Osteocyte (in vitro differentiated cells): ENCODE data around the gene SHMT2. TPM values are rescaled to one million over a fixed set of nuclear protein-coding genes. Genes with fewer than 3 reads are reported as not detected.

Source experiments
- DNase-seq: peaks from one replicate; pipeline ENCODE4 v3.0.0; 2021; ENCODE audit warnings: mixed read lengths; ENCODE audit not compliant: unreplicated experiment; ENCODE audit errors: extremely low spot score
- H3K27ac Mint-ChIP-seq: one replicate; pipeline ENCODE4 v1.8.0; 2021; ENCODE audit warnings: mild to moderate bottlenecking, mixed read lengths; ENCODE audit not compliant: unreplicated experiment
- H3K27me3 Mint-ChIP-seq: one replicate; pipeline ENCODE4 v1.8.0; 2021; ENCODE audit warnings: mixed read lengths; ENCODE audit not compliant: unreplicated experiment
- H3K36me3 Mint-ChIP-seq: one replicate; pipeline ENCODE4 v1.8.0; 2021; ENCODE audit warnings: mixed read lengths; ENCODE audit not compliant: unreplicated experiment
- H3K4me1 Mint-ChIP-seq: one replicate; pipeline ENCODE4 v1.8.0; 2021; ENCODE audit warnings: mixed read lengths; ENCODE audit not compliant: unreplicated experiment
- H3K4me3 Mint-ChIP-seq: one replicate; pipeline ENCODE4 v1.8.0; 2021; ENCODE audit warnings: mild to moderate bottlenecking, moderate library complexity, mixed read lengths; ENCODE audit not compliant: unreplicated experiment
- H3K9me3 Mint-ChIP-seq: one replicate; pipeline ENCODE4 v1.8.0; 2021; ENCODE audit warnings: mixed read lengths; ENCODE audit not compliant: unreplicated experiment
- CTCF ChIP-seq: fragments of 200-600 bp; sonication (generic); IDR thresholded peaks from 2 replicates; pipeline ENCODE4 v1.5.0; 2021; ENCODE audit warnings: antibody characterized with exemption, mild to moderate bottlenecking, moderate library complexity
- total RNA-seq: library from RNA; stranded (reverse); gene quantifications from 2 replicates; pipeline ENCODE4 v1.2.1, GENCODE V29; 2021

Gene SHMT2
- total RNA-seq, 1 donor from 2014 or later = 263 TPM

GRCh38 chr12:57192920-57193319 is 36.6 kb upstream of the SHMT2 start:
- no peak for DNase-seq
- no peak overlapping the region for H3K4me3 Mint-ChIP-seq
- H3K36me3 Mint-ChIP-seq = peaks cover 48% of the 10 kb centered on the region
- no peaks in the 10 kb centered on the region for H3K27me3 Mint-ChIP-seq
- no peaks in the 10 kb centered on the region for H3K4me1 Mint-ChIP-seq
- no peak overlapping the region for H3K27ac Mint-ChIP-seq
- no peaks in the 10 kb centered on the region for H3K9me3 Mint-ChIP-seq
- no peak for TF ChIP-seq CTCF

GRCh38 chr12:57193706-57194245 is 35.7 kb upstream of the SHMT2 start:
- Mint-ChIP-seq H3K4me3 (no peak overlapping the region), H3K9me3 (no peaks in the 10 kb centered on the region), H3K36me3 (peaks cover 49% of the 10 kb centered on the region), H3K4me1 (no peaks in the 10 kb centered on the region), H3K27ac (no peak overlapping the region), H3K27me3 (no peaks in the 10 kb centered on the region)
- DNase-seq = no peak
- no peak for TF ChIP-seq CTCF

GRCh38 chr12:57194253-57194652 is 35.3 kb upstream of the SHMT2 start:
- Mint-ChIP-seq H3K27me3 (no peaks in the 10 kb centered on the region), H3K4me1 (no peaks in the 10 kb centered on the region), H3K27ac (no peak overlapping the region), H3K36me3 (peaks cover 50% of the 10 kb centered on the region), H3K4me3 (no peak overlapping the region), H3K9me3 (no peaks in the 10 kb centered on the region)
- DNase-seq = no peak
- no peak for TF ChIP-seq CTCF

- Mint-ChIP-seq H3K27me3 (no peaks in the 10 kb centered on the region), H3K27ac (no peak overlapping the region), H3K9me3 (no peaks in the 10 kb centered on the region), H3K4me1 (no peaks in the 10 kb centered on the region), H3K36me3 (peaks cover 54% of the 10 kb centered on the region), H3K4me3 (no peak overlapping the region)
- no peak for DNase-seq
- no peak for TF ChIP-seq CTCF
Observed at GRCh38 chr12:57195186-57195585, 34.3 kb upstream of the SHMT2 start.

- Mint-ChIP-seq H3K4me3 (no peak overlapping the region), H3K27me3 (no peaks in the 10 kb centered on the region), H3K36me3 (peaks cover 54% of the 10 kb centered on the region), H3K4me1 (no peaks in the 10 kb centered on the region), H3K9me3 (no peaks in the 10 kb centered on the region), H3K27ac (no peak overlapping the region)
- no peak for TF ChIP-seq CTCF
- no peak for DNase-seq
Observed at GRCh38 chr12:57195611-57196371, 33.7 kb upstream of the SHMT2 start.
